SK-N-SH treated with all-trans-retinoic acid at 6 μM for 48 hours (cell line): ENCODE measurements around the gene ZMYND11.

Source experiments
- ATAC-seq: fragments of 200-7000 bp; cut with Tn5 transposase; 3 replicates; pipeline ENCODE4 v1.9.1; 2020; ENCODE audit warnings: mild to moderate bottlenecking, moderate library complexity
- ARNTL ChIP-seq: fragments of 450-650 bp; formaldehyde crosslinking; IDR thresholded peaks from 2 replicates; pipeline ENCODE4 v1.5.0; 2020; ENCODE audit warnings: low read depth, mild to moderate bottlenecking, moderate library complexity, borderline replicate concordance
- BACH2 ChIP-seq: fragments of 250-450 bp; sonication (Bioruptor Pico); IDR thresholded peaks from 2 replicates; pipeline ENCODE4 v1.9.0; 2021; ENCODE audit warnings: mild to moderate bottlenecking, borderline replicate concordance
- CSDC2 ChIP-seq: fragments of 250-450 bp; sonication (Bioruptor Pico); IDR thresholded peaks from 2 replicates; pipeline ENCODE4 v1.5.0; 2020; ENCODE audit warnings: mild to moderate bottlenecking, moderate library complexity
- ESRRG ChIP-seq: fragments of 250-450 bp; sonication (Bioruptor Pico); IDR thresholded peaks from 2 replicates; pipeline ENCODE4 v1.6.1; 2021; ENCODE audit warnings: mild to moderate bottlenecking
- GLIS3 ChIP-seq: fragments of 250-450 bp; sonication (Bioruptor Pico); IDR thresholded peaks from 2 replicates; pipeline ENCODE4 v1.5.0; 2020; ENCODE audit warnings: mild to moderate bottlenecking, moderate library complexity
- OSR1 ChIP-seq: fragments of 250-450 bp; sonication (Bioruptor Pico); IDR thresholded peaks from 2 replicates; pipeline ENCODE4 v1.8.0; 2022; ENCODE audit warnings: moderate library complexity, mild to moderate bottlenecking, inconsistent platforms
- POU6F1 ChIP-seq: fragments of 250-450 bp; sonication (Bioruptor Pico); IDR thresholded peaks from 2 replicates; pipeline ENCODE4 v1.8.0; 2021; ENCODE audit warnings: low read depth, mild to moderate bottlenecking, moderate library complexity, borderline replicate concordance
- RARB ChIP-seq: fragments of 250-450 bp; sonication (Bioruptor Pico); IDR thresholded peaks from 2 replicates; pipeline ENCODE4 v1.8.0; 2021; ENCODE audit warnings: mild to moderate bottlenecking, moderate library complexity
- SNAI2 ChIP-seq: fragments of 250-450 bp; sonication (Bioruptor Pico); IDR thresholded peaks from 2 replicates; pipeline ENCODE4 v1.5.0; 2020; ENCODE audit warnings: mild to moderate bottlenecking, moderate library complexity
- TCF4 ChIP-seq: fragments of 250-450 bp; sonication (Bioruptor Pico); IDR thresholded peaks from 2 replicates; pipeline ENCODE4 v1.8.0; 2021; ENCODE audit warnings: mild to moderate bottlenecking, moderate library complexity, borderline replicate concordance
- TOX ChIP-seq: fragments of 250-450 bp; sonication (Bioruptor Pico); IDR thresholded peaks from 2 replicates; pipeline ENCODE4 v1.8.0; 2021; ENCODE audit warnings: mild to moderate bottlenecking, moderate library complexity, borderline replicate concordance
- ZC3H10 ChIP-seq: fragments of 250-450 bp; sonication (Bioruptor Pico); IDR thresholded peaks from 2 replicates; pipeline ENCODE4 v1.5.1; 2021; ENCODE audit warnings: mild to moderate bottlenecking, moderate library complexity
- ZFP30 ChIP-seq: fragments of 450-650 bp; formaldehyde crosslinking; IDR thresholded peaks from 2 replicates; pipeline ENCODE4 v1.5.0; 2022; ENCODE audit warnings: mild to moderate bottlenecking, moderate library complexity
- ZNF565 ChIP-seq: fragments of 450-650 bp; formaldehyde crosslinking; conservative IDR thresholded peaks from 2 replicates; pipeline ENCODE4 v1.5.0; 2020; ENCODE audit warnings: low read depth, mild to moderate bottlenecking, moderate library complexity
- ZNF70 ChIP-seq: fragments of 450-650 bp; formaldehyde crosslinking; IDR thresholded peaks from 2 replicates; pipeline ENCODE4 v1.5.0; 2020; ENCODE audit warnings: mild to moderate bottlenecking, moderate library complexity
- ZNF8 ChIP-seq: fragments of 450-650 bp; formaldehyde crosslinking; IDR thresholded peaks from 2 replicates; pipeline ENCODE4 v1.5.0; 2020; ENCODE audit warnings: mild to moderate bottlenecking, moderate library complexity
- TF ChIP-seq, protein P1 (sequence below): fragments of 250-450 bp; sonication (Bioruptor Pico); IDR thresholded peaks from 2 replicates; pipeline ENCODE4 v1.5.0; 2020; ENCODE audit warnings: mild to moderate bottlenecking, moderate library complexity
- TF ChIP-seq, protein P2 (sequence below): fragments of 250-450 bp; sonication (Bioruptor Pico); IDR thresholded peaks from 2 replicates; pipeline ENCODE4 v1.5.1; 2020; ENCODE audit warnings: low read depth, mild to moderate bottlenecking, moderate library complexity
- TF ChIP-seq, protein P3 (sequence below): fragments of 250-450 bp; sonication (Bioruptor Pico); IDR thresholded peaks from 2 replicates; pipeline ENCODE4 v1.8.0; 2020; ENCODE audit warnings: mild to moderate bottlenecking, moderate library complexity, borderline replicate concordance

Gene ZMYND11

GRCh38 chr10:104416-104815, 30.8 kb upstream of the ZMYND11 start:
- no peak for TF ChIP-seq TOX (CRISPR knock-in tag)
- no peak for ATAC-seq

DNA sequence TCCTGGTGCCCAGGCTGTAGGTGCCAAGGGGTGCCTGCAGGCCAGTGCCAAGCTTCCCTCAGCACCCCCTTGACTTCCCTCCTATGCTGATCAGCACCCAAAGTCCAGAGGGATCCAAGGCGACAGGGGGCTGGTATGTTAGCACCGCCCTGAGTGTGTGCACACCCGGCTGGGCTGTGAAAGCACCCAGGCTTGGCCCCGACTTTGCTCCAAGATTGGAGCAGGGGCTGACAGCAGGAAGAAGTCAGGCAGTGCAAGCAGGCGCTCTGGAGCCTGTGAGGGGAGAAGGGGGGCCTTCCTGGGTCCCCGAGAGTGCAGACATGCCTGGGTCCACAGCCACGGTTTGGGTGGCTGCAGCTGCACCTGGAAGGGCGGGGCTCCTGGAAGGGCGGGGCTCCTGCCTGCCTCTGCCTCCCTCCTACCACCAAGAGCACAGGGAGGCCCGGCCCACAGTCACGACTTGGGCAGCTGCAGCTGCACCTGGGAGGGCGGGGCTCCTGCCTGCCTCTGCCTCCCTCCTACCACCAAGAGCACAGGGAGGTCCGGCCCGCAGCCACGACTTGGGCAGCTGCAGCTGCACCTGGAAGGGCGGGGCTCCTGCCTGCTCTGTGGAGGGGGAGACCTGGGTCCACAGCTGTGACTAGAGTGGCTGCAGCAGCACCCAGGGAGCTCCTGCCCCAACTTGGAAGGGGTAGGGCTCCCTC, 30.2 kb upstream of the ZMYND11 start:
- no peak for ATAC-seq
- TF ChIP-seq OSR1 (no peak), ZC3H10 (CRISPR knock-in tag) (no peak), CSDC2 (no peak), ESRRG (CRISPR knock-in tag) (no peak), TCF4 (CRISPR knock-in tag) (no peak)
- TF ChIP-seq, protein P1, sequence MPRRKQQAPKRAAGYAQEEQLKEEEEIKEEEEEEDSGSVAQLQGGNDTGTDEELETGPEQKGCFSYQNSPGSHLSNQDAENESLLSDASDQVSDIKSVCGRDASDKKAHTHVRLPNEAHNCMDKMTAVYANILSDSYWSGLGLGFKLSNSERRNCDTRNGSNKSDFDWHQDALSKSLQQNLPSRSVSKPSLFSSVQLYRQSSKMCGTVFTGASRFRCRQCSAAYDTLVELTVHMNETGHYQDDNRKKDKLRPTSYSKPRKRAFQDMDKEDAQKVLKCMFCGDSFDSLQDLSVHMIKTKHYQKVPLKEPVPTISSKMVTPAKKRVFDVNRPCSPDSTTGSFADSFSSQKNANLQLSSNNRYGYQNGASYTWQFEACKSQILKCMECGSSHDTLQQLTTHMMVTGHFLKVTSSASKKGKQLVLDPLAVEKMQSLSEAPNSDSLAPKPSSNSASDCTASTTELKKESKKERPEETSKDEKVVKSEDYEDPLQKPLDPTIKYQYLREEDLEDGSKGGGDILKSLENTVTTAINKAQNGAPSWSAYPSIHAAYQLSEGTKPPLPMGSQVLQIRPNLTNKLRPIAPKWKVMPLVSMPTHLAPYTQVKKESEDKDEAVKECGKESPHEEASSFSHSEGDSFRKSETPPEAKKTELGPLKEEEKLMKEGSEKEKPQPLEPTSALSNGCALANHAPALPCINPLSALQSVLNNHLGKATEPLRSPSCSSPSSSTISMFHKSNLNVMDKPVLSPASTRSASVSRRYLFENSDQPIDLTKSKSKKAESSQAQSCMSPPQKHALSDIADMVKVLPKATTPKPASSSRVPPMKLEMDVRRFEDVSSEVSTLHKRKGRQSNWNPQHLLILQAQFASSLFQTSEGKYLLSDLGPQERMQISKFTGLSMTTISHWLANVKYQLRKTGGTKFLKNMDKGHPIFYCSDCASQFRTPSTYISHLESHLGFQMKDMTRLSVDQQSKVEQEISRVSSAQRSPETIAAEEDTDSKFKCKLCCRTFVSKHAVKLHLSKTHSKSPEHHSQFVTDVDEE (CRISPR knock-in tag), result no peak

DNA sequence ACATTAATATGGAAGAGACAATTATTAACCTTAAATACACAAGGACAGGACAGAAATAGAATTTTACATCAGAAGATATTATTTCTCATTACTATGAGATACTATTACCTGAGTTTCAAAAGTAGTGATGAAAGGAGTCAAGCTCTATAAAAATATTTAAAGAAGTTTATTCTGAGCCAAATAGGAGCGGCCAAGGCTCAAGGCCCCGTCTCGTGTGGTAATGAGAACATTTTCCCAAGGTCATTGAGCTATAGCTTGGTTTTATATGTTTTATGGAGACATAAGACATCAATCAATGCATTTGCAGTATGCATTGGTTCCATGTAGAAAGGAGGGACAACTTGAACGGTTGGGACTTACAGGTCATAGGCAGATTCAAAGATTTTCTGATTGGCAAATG, 29.4 kb upstream of the ZMYND11 start:
- ATAC-seq, result no peak
- TF ChIP-seq ZNF8 (CRISPR knock-in tag), result no peak

GRCh38 chr10:106740-107139, 28.5 kb upstream of the ZMYND11 start:
- no peak for TF ChIP-seq POU6F1 (CRISPR knock-in tag)
- no peak for TF ChIP-seq RARB
- TF ChIP-seq ZNF70 (CRISPR knock-in tag), result no peak
- TF ChIP-seq, protein P2, sequence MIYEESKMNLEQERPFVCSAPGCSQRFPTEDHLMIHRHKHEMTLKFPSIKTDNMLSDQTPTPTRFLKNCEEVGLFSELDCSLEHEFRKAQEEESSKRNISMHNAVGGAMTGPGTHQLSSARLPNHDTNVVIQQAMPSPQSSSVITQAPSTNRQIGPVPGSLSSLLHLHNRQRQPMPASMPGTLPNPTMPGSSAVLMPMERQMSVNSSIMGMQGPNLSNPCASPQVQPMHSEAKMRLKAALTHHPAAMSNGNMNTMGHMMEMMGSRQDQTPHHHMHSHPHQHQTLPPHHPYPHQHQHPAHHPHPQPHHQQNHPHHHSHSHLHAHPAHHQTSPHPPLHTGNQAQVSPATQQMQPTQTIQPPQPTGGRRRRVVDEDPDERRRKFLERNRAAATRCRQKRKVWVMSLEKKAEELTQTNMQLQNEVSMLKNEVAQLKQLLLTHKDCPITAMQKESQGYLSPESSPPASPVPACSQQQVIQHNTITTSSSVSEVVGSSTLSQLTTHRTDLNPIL, result no peak
- no peak for TF ChIP-seq TCF4 (CRISPR knock-in tag)
- TF ChIP-seq BACH2, result no peak
- no peak for TF ChIP-seq ZFP30 (CRISPR knock-in tag)
- TF ChIP-seq ZNF565 (CRISPR knock-in tag), result no peak
- TF ChIP-seq GLIS3 (CRISPR knock-in tag), result no peak
- no peak for TF ChIP-seq ESRRG (CRISPR knock-in tag)
- TF ChIP-seq, protein P1 (CRISPR knock-in tag), result no peak
- TF ChIP-seq SNAI2 (CRISPR knock-in tag), result no peak
- TF ChIP-seq ZNF8 (CRISPR knock-in tag), result no peak
- no peak for TF ChIP-seq ARNTL (CRISPR knock-in tag)
- TF ChIP-seq, protein P3, sequence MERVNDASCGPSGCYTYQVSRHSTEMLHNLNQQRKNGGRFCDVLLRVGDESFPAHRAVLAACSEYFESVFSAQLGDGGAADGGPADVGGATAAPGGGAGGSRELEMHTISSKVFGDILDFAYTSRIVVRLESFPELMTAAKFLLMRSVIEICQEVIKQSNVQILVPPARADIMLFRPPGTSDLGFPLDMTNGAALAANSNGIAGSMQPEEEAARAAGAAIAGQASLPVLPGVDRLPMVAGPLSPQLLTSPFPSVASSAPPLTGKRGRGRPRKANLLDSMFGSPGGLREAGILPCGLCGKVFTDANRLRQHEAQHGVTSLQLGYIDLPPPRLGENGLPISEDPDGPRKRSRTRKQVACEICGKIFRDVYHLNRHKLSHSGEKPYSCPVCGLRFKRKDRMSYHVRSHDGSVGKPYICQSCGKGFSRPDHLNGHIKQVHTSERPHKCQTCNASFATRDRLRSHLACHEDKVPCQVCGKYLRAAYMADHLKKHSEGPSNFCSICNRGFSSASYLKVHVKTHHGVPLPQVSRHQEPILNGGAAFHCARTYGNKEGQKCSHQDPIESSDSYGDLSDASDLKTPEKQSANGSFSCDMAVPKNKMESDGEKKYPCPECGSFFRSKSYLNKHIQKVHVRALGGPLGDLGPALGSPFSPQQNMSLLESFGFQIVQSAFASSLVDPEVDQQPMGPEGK (CRISPR knock-in tag), result no peak
- TF ChIP-seq TOX (CRISPR knock-in tag), result no peak

More at GRCh38 chr10:106740-107139, 28.5 kb upstream of the ZMYND11 start:
- no peak for ATAC-seq
